T-cell (primary cell): Measurements from ENCODE around the gene SCUBE2. TPM values are rescaled to one million over a fixed set of nuclear protein-coding genes. Genes with fewer than 3 reads are reported as not detected.

ENCODE experiments used
- ATAC-seq, 4 experiments: fragments of 200-7000 bp in 3 of 4; fragments of 150-1000 bp in 1 of 4; cut with Tn5 transposase; replicated peaks in 1 of 4; 1 replicate in 3 of 4; 2 replicates in 1 of 4; pipeline ENCODE4 v1.10.0; 2021; ENCODE audit warnings: moderate library complexity in 3 of 4, mild to moderate bottlenecking in 2 of 4, moderate number of reproducible peaks in 1 of 4
- CTCF ChIA-PET, 2 donors: fragments of 300-600 bp; sonication (Branson Sonifier 250); formaldehyde crosslinking; loops; one replicate each; lab custom pipeline; 2022; ENCODE audit warnings: antibody characterized with exemption in 2 of 2; lab: Charles Lee
- POLR2A ChIA-PET, 2 donors: fragments of 300-600 bp; sonication (Branson Sonifier 250); formaldehyde crosslinking; loops; one replicate each; lab custom pipeline; 2022; ENCODE audit warnings: antibody characterized with exemption in 2 of 2; lab: Charles Lee
- DNase-seq, 35 experiments: peaks; one replicate each; pipeline versions ENCODE4 v3.0.0 to v3.0.0-alpha.2; 2013 to 2023
- H3K27ac ChIP-seq: one replicate; pipeline ENCODE4 v1.5.1; 2013; ENCODE audit warnings: low read length
- H3K27me3 ChIP-seq, 2 experiments: replicated peaks in 1 of 2; 1 replicate in 1 of 2; 2 replicates in 1 of 2; pipeline versions ENCODE4 v1.6.1 to v1.7.0; 2013; ENCODE audit warnings: low read length in 1 of 2, mixed read lengths in 1 of 2; ENCODE audit not compliant: control insufficient read depth in 2 of 2, insufficient read depth in 2 of 2; ENCODE audit errors: extremely low read depth in 1 of 2
- H3K36me3 ChIP-seq, 2 donors: 1 replicate in 1 of 2; 2 replicates in 1 of 2; pipeline versions ENCODE4 v1.6.1 to v1.7.0; 2013; ENCODE audit warnings: low read length in 1 of 2; ENCODE audit not compliant: control insufficient read depth in 2 of 2, insufficient read depth in 1 of 2; ENCODE audit errors: extremely low read depth in 1 of 2
- H3K4me1 ChIP-seq, 2 experiments: 1 replicate in 1 of 2; 2 replicates in 1 of 2; pipeline versions ENCODE4 v1.6.1 to v1.7.0; 2013; ENCODE audit warnings: low read length in 2 of 2, mixed read lengths in 1 of 2; ENCODE audit not compliant: insufficient read depth in 2 of 2, control insufficient read depth in 1 of 2; ENCODE audit errors: extremely low read depth in 1 of 2
- H3K4me3 ChIP-seq, 2 donors: 1 replicate in 1 of 2; 2 replicates in 1 of 2; pipeline versions ENCODE4 v1.5.1 to v1.7.0; 2013; ENCODE audit warnings: mild to moderate bottlenecking in 2 of 2, low read length in 1 of 2, moderate library complexity in 1 of 2; ENCODE audit not compliant: control insufficient read depth in 1 of 2; ENCODE audit errors: extremely low read depth in 1 of 2
- H3K9me3 ChIP-seq: 2 replicates; pipeline ENCODE4 v1.7.0; 2013
- H3K27ac Mint-ChIP-seq, 2 donors: one replicate each; pipeline ENCODE4 v1.8.0; 2020 to 2021; ENCODE audit warnings: mild to moderate bottlenecking in 2 of 2, mixed read lengths in 2 of 2
- H3K27me3 Mint-ChIP-seq, 2 donors: one replicate each; pipeline ENCODE4 v1.8.0; 2021 to 2022; ENCODE audit warnings: mixed read lengths in 2 of 2
- H3K36me3 Mint-ChIP-seq: one replicate; pipeline ENCODE4 v1.8.0; 2021; ENCODE audit warnings: mixed read lengths
- H3K4me1 Mint-ChIP-seq, 3 donors: one replicate each; pipeline ENCODE4 v1.8.0; 2020 to 2022; ENCODE audit warnings: mixed read lengths in 3 of 3, mild to moderate bottlenecking in 1 of 3
- H3K4me3 Mint-ChIP-seq, 3 donors: one replicate each; pipeline ENCODE4 v1.8.0; 2020 to 2022; ENCODE audit warnings: mild to moderate bottlenecking in 3 of 3, mixed read lengths in 3 of 3, moderate library complexity in 3 of 3
- H3K9me3 Mint-ChIP-seq, 3 donors: one replicate each; pipeline ENCODE4 v1.8.0; 2020 to 2022; ENCODE audit warnings: mixed read lengths in 3 of 3
- WGBS: methylation state at CpG from one replicate; pipeline ENCODE4 v1.1.5; 2013; ENCODE audit warnings: missing lambda C conversion rate; ENCODE audit not compliant: insufficient coverage; 5-methylcytosine and 5-hydroxymethylcytosine counted together
- total RNA-seq, 35 experiments: library from RNA in 6 of 35; stranded (reverse) in 6 of 35; fragments of 120-200 nt in 1 of 35; gene quantifications; one replicate each; pipeline versions ENCODE4 v1.2.1 to v1.2.4 and lab custom pipeline; 2013 to 2026

Gene SCUBE2
- total RNA-seq, 5 donors from 2014 or later (not counting 1 experiment from before 2014, with no cell fraction given): 0.22 to 1.3 (median 0.77) TPM; not detected in 1

DNA sequence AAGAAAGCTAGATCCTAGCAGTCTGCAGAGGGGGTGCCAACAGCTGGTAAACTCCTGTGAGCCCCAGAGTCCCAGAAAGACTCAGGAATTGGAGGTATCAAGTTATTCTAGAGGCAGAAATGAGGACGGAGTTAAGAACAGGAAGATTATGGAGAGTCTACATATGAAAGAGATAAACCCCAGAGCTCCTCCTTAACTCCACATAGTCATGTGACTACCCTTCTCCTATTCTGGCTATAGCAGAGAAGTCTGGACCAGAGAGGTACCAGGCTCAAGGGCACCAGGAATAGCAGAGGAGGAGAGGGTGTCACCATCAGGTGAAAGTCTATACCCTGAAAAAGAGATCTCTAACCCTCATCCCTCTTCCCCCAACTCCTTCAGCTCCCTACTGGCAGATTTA, 29.6 kb downstream of the SCUBE2 start:
- H3K36me3 Mint-ChIP-seq: no peaks in the 10 kb centered on the region
- H3K4me1 ChIP-seq: no peaks in the 10 kb centered on the region
- peaks cover 0 to 3% (median 0%) of the 10 kb centered on the region in 3 donors for H3K4me1 Mint-ChIP-seq
- no peak overlapping the region for H3K27ac Mint-ChIP-seq
- no peak overlapping the region for H3K4me3 Mint-ChIP-seq
- H3K9me3 ChIP-seq: no peaks in the 10 kb centered on the region
- H3K27ac ChIP-seq: no peak overlapping the region
- DNase-seq (no peak), ATAC-seq (no peak)
- peaks cover 0 to 2% of the 10 kb centered on the region in 2 donors for H3K27me3 Mint-ChIP-seq
- no CpG with 5 or more reads among the region's 1 CpG for WGBS
- ChIA-PET POLR2A (interaction anchor here in 1 of 2 donors (0.6 kb wide), 1 partner anchor 96 kb away, joined by 3 read pairs; no protein-coding TSS in a partner anchor), CTCF (interaction anchor here in 1 of 2 donors (0.6 kb wide), 1 partner anchor 879 kb away, joined by 3 read pairs; no protein-coding TSS in a partner anchor)
- H3K36me3 ChIP-seq: no peaks in the 10 kb centered on the region
- peaks cover 0 to 9% of the 10 kb centered on the region in 2 experiments for H3K27me3 ChIP-seq
- no peaks in the 10 kb centered on the region for H3K9me3 Mint-ChIP-seq
- H3K4me3 ChIP-seq: no peak overlapping the region

GRCh38 chr11:9060700-9061111, 30.7 kb downstream of the SCUBE2 start:
- ATAC-seq (no peak), DNase-seq (peak in 1 of 35 experiments; percentile 8)
- peaks cover 0 to 5% of the 10 kb centered on the region in 2 experiments for H3K27me3 ChIP-seq
- peaks cover 0 to 3% (median 0%) of the 10 kb centered on the region in 3 donors for H3K4me1 Mint-ChIP-seq
- no peak overlapping the region for H3K27ac ChIP-seq
- no peaks in the 10 kb centered on the region for H3K9me3 ChIP-seq
- H3K36me3 ChIP-seq: no peaks in the 10 kb centered on the region
- no peak overlapping the region for H3K4me3 ChIP-seq
- H3K36me3 Mint-ChIP-seq: no peaks in the 10 kb centered on the region
- H3K9me3 Mint-ChIP-seq: no peaks in the 10 kb centered on the region
- H3K27me3 Mint-ChIP-seq: peaks cover 0 to 6% of the 10 kb centered on the region in 2 donors
- H3K4me1 ChIP-seq: no peaks in the 10 kb centered on the region
- ChIA-PET CTCF (interaction anchor here in 1 of 2 donors (0.6 kb wide), 2 partner anchors 449 to 1676 kb away, joined by 4 to 10 read pairs; no protein-coding TSS in a partner anchor), POLR2A (no interaction called here)
- no CpG with 5 or more reads among the region's 4 CpGs for WGBS
- no peak overlapping the region for H3K4me3 Mint-ChIP-seq
- no peak overlapping the region for H3K27ac Mint-ChIP-seq

DNA sequence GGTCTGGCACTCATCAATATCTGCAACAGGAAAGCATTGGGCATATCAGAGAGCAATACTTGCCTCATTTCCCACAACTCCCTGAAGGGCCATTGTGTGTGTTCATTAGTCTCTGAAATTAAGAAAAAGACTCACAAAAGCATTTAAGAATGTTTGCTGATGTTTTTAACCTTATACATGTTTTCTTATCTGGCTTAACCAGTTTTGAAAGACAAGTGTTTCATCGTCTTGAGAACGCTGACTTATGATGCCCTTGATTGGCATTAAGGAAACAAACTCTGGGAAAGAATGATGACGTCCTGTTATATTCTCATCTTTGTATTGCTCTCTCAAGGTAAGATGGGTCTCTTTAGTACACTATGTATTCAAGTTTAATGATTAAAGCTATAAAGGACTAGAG, 32.0 kb downstream of the SCUBE2 start:
- Histone ChIP-seq H3K36me3 (no peaks in the 10 kb centered on the region), H3K27me3 (peaks cover 0 to 3% of the 10 kb centered on the region in 2 experiments), H3K4me1 (no peaks in the 10 kb centered on the region), H3K4me3 (no peak overlapping the region), H3K27ac (no peak overlapping the region), H3K9me3 (no peaks in the 10 kb centered on the region)
- Mint-ChIP-seq H3K9me3 (no peaks in the 10 kb centered on the region), H3K36me3 (no peaks in the 10 kb centered on the region), H3K27me3 (peaks cover 0 to 6% of the 10 kb centered on the region in 2 donors), H3K4me1 (peaks cover 0 to 3% (median 0%) of the 10 kb centered on the region in 3 donors), H3K4me3 (no peak overlapping the region), H3K27ac (no peak overlapping the region)
- WGBS: no CpG with 5 or more reads among the region's 3 CpGs
- no peak for DNase-seq
- ATAC-seq: no peak
- ChIA-PET CTCF (no interaction called here), POLR2A (no interaction called here)

GRCh38 chr11:9057888-9058287, 33.5 kb downstream of the SCUBE2 start:
- 55% methylated on average over 4 of the region's 4 CpGs for WGBS

GRCh38 chr11:9057007-9057406, 34.4 kb downstream of the SCUBE2 start:
- no peak overlapping the region for H3K4me3 Mint-ChIP-seq
- Histone ChIP-seq H3K4me3 (no peak overlapping the region), H3K4me1 (no peaks in the 10 kb centered on the region), H3K36me3 (no peaks in the 10 kb centered on the region), H3K27me3 (peaks cover 0 to 5% of the 10 kb centered on the region in 2 experiments), H3K27ac (no peak overlapping the region), H3K9me3 (no peaks in the 10 kb centered on the region)
- peaks cover 0 to 3% (median 0%) of the 10 kb centered on the region in 3 donors for H3K4me1 Mint-ChIP-seq
- peaks cover 0 to 6% of the 10 kb centered on the region in 2 donors for H3K27me3 Mint-ChIP-seq
- no peaks in the 10 kb centered on the region for H3K9me3 Mint-ChIP-seq
- ChIA-PET CTCF (no interaction called here), POLR2A (interaction anchor here in 1 of 2 donors (0.7 kb wide), 1 partner anchor 43 kb away, joined by 6 read pairs; no protein-coding TSS in a partner anchor)
- H3K27ac Mint-ChIP-seq: no peak overlapping the region
- ATAC-seq (no peak), DNase-seq (no peak)
- WGBS: no CpG with 5 or more reads among the region's 2 CpGs
- H3K36me3 Mint-ChIP-seq: no peaks in the 10 kb centered on the region

More at GRCh38 chr11:9057888-9058287, 33.5 kb downstream of the SCUBE2 start:
- H3K9me3 Mint-ChIP-seq: no peaks in the 10 kb centered on the region
- no peaks in the 10 kb centered on the region for H3K36me3 ChIP-seq
- POLR2A ChIA-PET: no interaction called here
- no peaks in the 10 kb centered on the region for H3K4me1 ChIP-seq
- H3K27ac Mint-ChIP-seq: no peak overlapping the region
- peaks cover 0 to 3% (median 0%) of the 10 kb centered on the region in 3 donors for H3K4me1 Mint-ChIP-seq
- H3K36me3 Mint-ChIP-seq: no peaks in the 10 kb centered on the region
- ATAC-seq (no peak), DNase-seq (no peak)
- peaks cover 0 to 3% of the 10 kb centered on the region in 2 experiments for H3K27me3 ChIP-seq
- CTCF ChIA-PET: no interaction called here
- no peak overlapping the region for H3K4me3 ChIP-seq
- H3K4me3 Mint-ChIP-seq: no peak overlapping the region
- peaks cover 0 to 6% of the 10 kb centered on the region in 2 donors for H3K27me3 Mint-ChIP-seq
- no peaks in the 10 kb centered on the region for H3K9me3 ChIP-seq
- H3K27ac ChIP-seq: no peak overlapping the region

GRCh38 chr11:9056467-9056866, 34.9 kb downstream of the SCUBE2 start:
- ChIA-PET POLR2A (no interaction called here), CTCF (no interaction called here)
- H3K27me3 Mint-ChIP-seq: peaks cover 0 to 6% of the 10 kb centered on the region in 2 donors
- Histone ChIP-seq H3K27me3 (peaks cover 0 to 5% of the 10 kb centered on the region in 2 experiments), H3K36me3 (no peaks in the 10 kb centered on the region), H3K9me3 (no peaks in the 10 kb centered on the region), H3K4me3 (no peak overlapping the region), H3K27ac (no peak overlapping the region), H3K4me1 (no peaks in the 10 kb centered on the region)
- H3K9me3 Mint-ChIP-seq: no peaks in the 10 kb centered on the region
- no peaks in the 10 kb centered on the region for H3K36me3 Mint-ChIP-seq
- DNase-seq (no peak), ATAC-seq (no peak)
- peaks cover 0 to 3% (median 0%) of the 10 kb centered on the region in 3 donors for H3K4me1 Mint-ChIP-seq
- H3K27ac Mint-ChIP-seq: no peak overlapping the region
- no peak overlapping the region for H3K4me3 Mint-ChIP-seq
- WGBS: 83% methylated on average over 2 of the region's 6 CpGs
